ACC112 (cell line): Measurements from ENCODE around the gene PARP8.
"Not testable (repeated sequence)": the region's sequence is repeated elsewhere in the genome, so short reads cannot be mapped to it uniquely, and the experiment has no call there.

ENCODE experiments used
- H2AFZ ChIP-seq: fragments of 200-600 bp; sonication (generic); one replicate; pipeline ENCODE4 v1.6.0; 2017; ENCODE audit warnings: antibody characterized with exemption, low read length; ENCODE audit not compliant: unreplicated experiment
- H3K27ac ChIP-seq: fragments of 200-600 bp; sonication (generic); 2 replicates; pipeline ENCODE4 v1.5.1; 2014; ENCODE audit warnings: low read depth, mild to moderate bottlenecking, antibody characterized with exemption, low read length, moderate library complexity
- H3K27me3 ChIP-seq: fragments of 200-600 bp; sonication (generic); 2 replicates; pipeline ENCODE4 v1.6.1; 2014; ENCODE audit warnings: mild to moderate bottlenecking, antibody characterized with exemption, low read length, moderate library complexity, mixed read lengths; ENCODE audit not compliant: insufficient read depth
- H3K36me3 ChIP-seq: fragments of 200-600 bp; sonication (generic); 2 replicates; pipeline ENCODE4 v1.6.1; 2016; ENCODE audit warnings: mild to moderate bottlenecking, antibody characterized with exemption, low read length, moderate library complexity, mixed read lengths; ENCODE audit not compliant: insufficient read depth
- H3K4me1 ChIP-seq: fragments of 200-600 bp; sonication (generic); one replicate; pipeline ENCODE4 v1.6.1; 2016; ENCODE audit warnings: low read length, mixed read lengths; ENCODE audit not compliant: insufficient read depth, unreplicated experiment, control insufficient read depth
- H3K4me3 ChIP-seq: fragments of 200-600 bp; sonication (generic); 2 replicates; pipeline ENCODE4 v1.5.1; 2014; ENCODE audit warnings: mild to moderate bottlenecking, low read depth, low read length
- H3K79me2 ChIP-seq: fragments of 200-600 bp; sonication (generic); one replicate; pipeline ENCODE4 v1.6.0; 2016; ENCODE audit warnings: low read length; ENCODE audit not compliant: control insufficient read depth, unreplicated experiment, insufficient read depth

The PARP8 gene

GRCh38 chr5:50663636-50664035 is 2.8 kb upstream of the PARP8 start:
- Histone ChIP-seq H3K27me3 (no peaks in the 10 kb centered on the region), H3K79me2 (peaks cover 5% of the 10 kb centered on the region), H2AFZ (no peak overlapping the region), H3K4me1 (no peaks in the 10 kb centered on the region), H3K4me3 (no peak overlapping the region), H3K36me3 (no peaks in the 10 kb centered on the region), H3K27ac (no peak overlapping the region)

DNA sequence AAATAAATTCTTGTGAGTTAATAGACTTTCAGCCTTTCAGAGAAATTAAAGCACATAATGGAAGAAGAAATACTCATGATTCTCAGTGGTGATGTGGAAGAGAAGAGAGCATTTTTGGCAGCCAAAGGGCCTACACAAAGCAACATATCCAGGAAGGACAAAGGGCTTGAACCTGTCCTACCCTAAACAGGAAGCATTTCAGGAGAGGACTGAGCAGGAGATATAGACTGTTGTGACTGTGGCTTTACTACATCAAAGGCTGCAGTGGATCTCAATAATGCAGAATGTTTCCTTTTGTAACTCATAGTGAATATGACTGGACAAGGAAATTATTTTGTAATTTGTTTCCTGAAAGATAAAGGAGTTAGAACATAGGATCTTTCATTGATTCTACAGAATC is 1.3 kb upstream of the PARP8 start:
- Histone ChIP-seq H3K4me3 (no peak overlapping the region), H3K27me3 (no peaks in the 10 kb centered on the region), H2AFZ (no peak overlapping the region), H3K4me1 (peaks cover 4% of the 10 kb centered on the region), H3K27ac (no peak overlapping the region), H3K36me3 (no peaks in the 10 kb centered on the region), H3K79me2 (peaks cover 12% of the 10 kb centered on the region)

DNA sequence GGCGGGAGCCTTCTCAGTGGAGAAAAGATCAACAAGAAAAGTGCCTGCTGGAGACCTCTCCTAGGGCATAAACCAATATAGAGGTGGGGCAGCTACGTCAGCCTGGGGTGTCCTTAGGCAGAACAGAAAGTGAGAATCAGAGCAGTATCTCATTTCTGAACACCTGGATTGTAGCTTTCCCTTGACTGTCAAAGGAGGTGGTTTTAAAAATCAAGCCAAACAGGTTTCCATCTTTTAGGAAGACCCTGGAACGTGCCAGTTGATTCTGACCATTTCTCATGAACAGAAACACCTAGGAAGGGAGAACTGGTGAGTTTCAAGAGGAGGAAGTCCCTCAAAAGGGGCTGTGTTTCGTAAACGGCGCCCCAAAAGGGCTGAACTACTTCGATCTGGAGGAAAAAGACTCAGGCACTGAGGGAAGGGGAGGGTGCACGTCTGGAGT is 655 bp upstream of the PARP8 start:
- H3K4me1 ChIP-seq, H3K27ac ChIP-seq, H3K36me3 ChIP-seq, H3K27me3 ChIP-seq: not testable (repeated sequence)
- Histone ChIP-seq H3K79me2 (peaks cover 12% of the 10 kb centered on the region), H3K4me3 (peak overlapping the region; percentile 96), H2AFZ (peak overlapping the region; percentile 61)

DNA sequence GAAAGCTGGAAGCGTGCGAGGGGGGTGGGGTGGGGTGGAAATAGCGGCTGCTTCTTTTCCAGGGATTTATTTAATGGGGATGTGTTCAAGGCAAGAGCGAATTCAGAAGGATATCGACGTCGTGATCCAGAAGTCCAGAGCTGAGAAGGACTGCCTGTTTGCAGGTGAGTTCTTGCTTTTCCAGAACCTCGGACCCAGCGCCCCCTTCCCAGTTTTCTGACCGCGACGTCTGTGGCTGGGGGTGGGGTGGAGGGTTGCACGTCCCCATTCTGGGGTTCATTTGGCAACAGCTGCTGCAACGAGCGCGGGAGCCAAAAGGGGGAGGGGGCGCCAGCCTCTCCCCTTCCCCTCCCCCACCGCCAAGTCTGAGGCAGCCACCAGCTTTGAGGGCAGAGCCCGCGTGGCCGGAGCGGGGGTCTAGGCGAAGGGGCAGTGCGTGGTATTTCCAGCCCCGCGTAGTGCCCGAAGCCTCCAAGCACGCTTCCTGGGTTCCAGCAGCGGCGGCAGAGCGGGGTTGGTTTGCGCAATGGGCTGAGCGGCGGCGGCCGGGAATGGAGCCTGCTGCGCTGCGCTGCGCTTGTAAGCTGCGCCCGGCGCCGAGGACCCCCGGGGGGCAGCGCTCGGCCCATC is 701 bp downstream of the PARP8 start:
- Histone ChIP-seq H3K27ac (peak overlapping the region; percentile 44; the same call in 1 of the 2 replicates), H3K36me3 (no peaks in the 10 kb centered on the region), H3K4me3 (peak overlapping the region; percentile 96), H3K4me1 (peaks cover 4% of the 10 kb centered on the region), H3K27me3 (no peaks in the 10 kb centered on the region), H2AFZ (peak overlapping the region; percentile 61), H3K79me2 (peaks cover 15% of the 10 kb centered on the region)

DNA sequence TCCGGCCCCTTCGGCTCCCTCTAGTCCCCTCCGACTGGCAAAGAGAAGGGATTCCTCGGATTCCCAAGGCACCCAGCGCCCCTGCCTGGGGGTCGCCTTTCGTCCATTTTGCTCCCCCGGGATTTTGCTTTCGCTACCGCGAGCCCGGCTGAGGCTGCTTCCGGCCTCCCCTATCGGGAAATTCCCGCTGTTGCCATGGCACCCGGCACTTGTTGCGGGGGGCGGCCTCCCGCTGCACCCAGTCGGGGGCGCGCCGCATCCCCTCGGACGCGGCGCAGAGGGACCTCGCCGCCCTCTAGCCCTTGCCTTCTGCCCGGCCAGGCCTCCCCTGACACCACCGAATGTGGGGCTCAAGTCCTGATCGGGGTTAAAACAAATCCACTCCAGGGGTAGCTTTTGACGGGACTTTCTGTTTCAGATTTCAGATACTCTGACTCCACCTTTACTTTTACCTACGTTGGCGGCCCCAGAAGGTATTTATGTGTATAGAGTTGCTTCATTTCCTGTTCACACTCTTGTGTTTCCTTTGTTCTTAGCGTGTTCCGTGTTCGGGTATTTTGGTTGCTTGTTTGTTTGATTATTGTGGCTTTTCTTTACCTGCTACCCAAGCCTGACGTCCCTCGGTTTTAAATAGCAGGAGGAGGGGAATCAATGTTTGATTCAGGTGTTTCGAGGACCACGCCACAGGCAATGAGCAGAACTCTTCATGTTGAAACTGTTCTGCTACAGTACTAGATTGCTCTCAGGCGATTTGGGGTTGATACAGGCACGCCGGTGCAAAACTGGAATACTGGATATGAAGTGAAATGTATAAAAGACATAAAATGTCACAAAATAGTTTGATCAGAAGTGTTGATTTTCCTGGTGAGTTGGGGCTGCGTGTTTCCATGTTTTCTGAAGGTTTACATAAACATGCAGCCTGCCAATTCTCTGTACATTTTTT is 1.5 kb downstream of the PARP8 start:
- Histone ChIP-seq H3K36me3 (no peaks in the 10 kb centered on the region), H2AFZ (peak overlapping the region; percentile 70), H3K79me2 (peaks cover 20% of the 10 kb centered on the region), H3K4me1 (peaks cover 4% of the 10 kb centered on the region), H3K27ac (peak overlapping the region; percentile 44; the same call in 1 of the 2 replicates), H3K4me3 (peak overlapping the region; percentile 96), H3K27me3 (no peaks in the 10 kb centered on the region)

GRCh38 chr5:50668636-50669035 is 2.2 kb downstream of the PARP8 start:
- Histone ChIP-seq H3K79me2 (peaks cover 20% of the 10 kb centered on the region), H3K4me3 (peak overlapping the region; percentile 96)
- H3K27ac ChIP-seq, H2AFZ ChIP-seq, H3K4me1 ChIP-seq, H3K27me3 ChIP-seq, H3K36me3 ChIP-seq: not testable (repeated sequence)

DNA sequence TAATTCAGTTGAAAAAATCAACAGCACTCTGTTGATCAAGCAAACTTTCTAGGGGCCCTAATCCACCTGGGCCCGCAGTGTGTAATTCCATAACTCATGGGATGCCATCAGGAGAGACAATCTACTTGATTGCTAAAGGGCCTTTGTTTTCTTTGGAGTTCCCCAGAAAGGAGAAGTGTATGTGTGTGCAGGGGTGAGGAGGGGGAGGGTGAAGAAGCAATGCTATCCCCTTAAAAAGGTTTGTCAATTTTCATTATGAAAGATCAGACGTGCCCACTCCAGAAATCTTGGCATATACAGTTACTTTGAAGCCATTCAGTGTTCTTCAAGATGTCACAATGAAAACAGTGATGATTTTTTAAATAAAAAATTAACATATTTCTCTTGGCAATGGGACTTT is 6.2 kb downstream of the PARP8 start:
- peaks cover 4% of the 10 kb centered on the region for H3K4me1 ChIP-seq
- peaks cover 31% of the 10 kb centered on the region for H3K79me2 ChIP-seq
- H3K27ac ChIP-seq = no peak overlapping the region
- H2AFZ ChIP-seq = no peak overlapping the region
- no peak overlapping the region for H3K4me3 ChIP-seq
- no peaks in the 10 kb centered on the region for H3K36me3 ChIP-seq
- no peaks in the 10 kb centered on the region for H3K27me3 ChIP-seq

DNA sequence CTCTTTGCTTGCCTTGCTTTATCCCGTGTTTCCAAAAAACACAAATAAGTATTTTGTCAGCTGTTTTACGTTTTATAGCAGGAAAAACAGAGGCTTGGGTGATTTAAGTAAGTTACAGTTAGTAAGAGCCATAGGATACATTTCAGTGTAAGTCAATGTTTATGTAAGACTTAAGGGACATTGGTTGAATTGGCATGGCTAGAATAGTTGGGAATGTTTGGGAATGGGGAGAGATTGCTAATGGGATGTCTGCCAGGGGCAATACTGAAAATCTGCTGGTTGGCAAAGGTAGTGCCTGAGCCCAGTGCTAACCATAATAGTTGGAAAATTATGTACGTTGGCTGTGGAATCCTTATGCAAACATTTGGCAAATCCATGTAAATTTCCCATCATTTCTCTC is 7.0 kb downstream of the PARP8 start:
- H2AFZ ChIP-seq, H3K27ac ChIP-seq, H3K36me3 ChIP-seq, H3K4me1 ChIP-seq, H3K27me3 ChIP-seq, H3K4me3 ChIP-seq: not testable (repeated sequence)
- peaks cover 27% of the 10 kb centered on the region for H3K79me2 ChIP-seq

- H3K79me2 ChIP-seq = peaks cover 22% of the 10 kb centered on the region
- no peaks in the 10 kb centered on the region for H3K27me3 ChIP-seq
- H2AFZ ChIP-seq = no peak overlapping the region
- no peaks in the 10 kb centered on the region for H3K36me3 ChIP-seq
- H3K4me1 ChIP-seq = peaks cover 1% of the 10 kb centered on the region
- H3K4me3 ChIP-seq = no peak overlapping the region
- H3K27ac ChIP-seq = no peak overlapping the region
Measured at GRCh38 chr5:50675385-50675784, 8.9 kb downstream of the PARP8 start.

DNA sequence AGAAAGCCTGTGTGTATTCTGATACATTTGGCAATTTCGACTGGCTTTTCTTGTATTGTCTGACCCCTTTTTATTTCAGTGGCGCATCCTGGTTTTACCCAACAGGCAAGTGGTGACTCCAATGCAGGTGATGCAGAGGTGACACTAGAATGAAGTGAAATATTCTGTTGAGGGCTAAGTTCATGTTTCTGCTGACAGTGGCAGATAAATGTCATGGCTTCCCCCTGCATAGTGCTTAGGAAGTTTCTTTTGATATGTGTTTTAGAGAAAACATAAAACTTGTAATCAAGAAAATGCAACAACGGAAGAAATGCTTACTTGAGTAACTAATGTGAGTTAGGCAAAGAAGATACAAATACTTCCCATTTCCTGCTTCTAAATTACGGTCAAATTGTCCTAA is 13.1 kb downstream of the PARP8 start:
- H2AFZ ChIP-seq, H3K27ac ChIP-seq: not testable (repeated sequence)

GRCh38 chr5:50684721-50685120 is 18.3 kb downstream of the PARP8 start:
- Histone ChIP-seq H3K36me3 (no peaks in the 10 kb centered on the region), H3K4me1 (peaks cover 15% of the 10 kb centered on the region), H3K27me3 (no peaks in the 10 kb centered on the region), H3K4me3 (no peak overlapping the region), H3K79me2 (peaks cover 14% of the 10 kb centered on the region), H2AFZ (no peak overlapping the region), H3K27ac (no peak overlapping the region)

More for the DNA sequence above, 13.1 kb downstream of the PARP8 start:
- not testable (repeated sequence) for H3K4me3 ChIP-seq, H3K27me3 ChIP-seq, H3K36me3 ChIP-seq
- peaks cover 21% of the 10 kb centered on the region for H3K79me2 ChIP-seq
- peaks cover 15% of the 10 kb centered on the region for H3K4me1 ChIP-seq
